Measurements from ENCODE around the gene MATK. TPM values are rescaled to one million over a fixed set of nuclear protein-coding genes. Genes with fewer than 3 reads are reported as not detected.
"Not testable (repeated sequence)": the region's sequence is repeated elsewhere in the genome, so short reads cannot be mapped to it uniquely, and the experiment has no call there.

MATK gene
- total RNA-seq, 8 experiments from 2014 or later, result 0.29 to 1.8 (median 1.0) TPM

- ATAC-seq (replicated peaks in 6 of 8), result no peak
- in situ Hi-C loops (cut with MboI; ENCODE audit: low pct_unique_long_range_greater_than_20kb in 2 of 9, low sequenced_read_pairs in 9 of 9, unreplicated experiment in 9 of 9), result no loop called here
- WGBS, 10 experiments, result 57 to 100% (median 88%) methylated on average over 1 to 14 of the region's 26 CpGs; no CpG with 5 or more reads in 3 of the 10 experiments
- no peak overlapping the region for H3K27ac ChIP-seq
- H3K4me1 ChIP-seq (replicated peaks in 1 of 2), result no peaks in the 10 kb centered on the region
- no peak overlapping the region for H3K4me3 ChIP-seq
Observed at GRCh38 chr19:3822683-3823349, 36.6 kb upstream of the MATK start.

GRCh38 chr19:3821857-3822364, 35.7 kb upstream of the MATK start:
- Histone ChIP-seq H3K4me3 (no peak overlapping the region), H3K4me1 (replicated peaks in 1 of 2) (no peaks in the 10 kb centered on the region), H3K27ac (no peak overlapping the region)
- ATAC-seq (replicated peaks in 6 of 8), result peak in 4 of 8 experiments; percentile 22 to 93 (median 68)
- in situ Hi-C loops (cut with MboI; ENCODE audit: low pct_unique_long_range_greater_than_20kb in 2 of 9, low sequenced_read_pairs in 9 of 9, unreplicated experiment in 9 of 9), result no loop called here
- 0 to 33% (median 16%) methylated on average over 1 to 30 of the region's 43 CpGs; no CpG with 5 or more reads in 6 of the 10 experiments for WGBS, 10 experiments

- in situ Hi-C loops (cut with MboI; ENCODE audit: low pct_unique_long_range_greater_than_20kb in 2 of 9, low sequenced_read_pairs in 9 of 9, unreplicated experiment in 9 of 9), result no loop called here
- H3K4me1 ChIP-seq (replicated peaks in 1 of 2), result no peaks in the 10 kb centered on the region
- H3K4me3 ChIP-seq, result no peak overlapping the region
- no peak overlapping the region for H3K27ac ChIP-seq
- 60 to 100% (median 83%) methylated on average over 1 to 5 of the region's 23 CpGs; no CpG with 5 or more reads in 5 of the 10 experiments for WGBS, 10 experiments
- no peak for ATAC-seq (replicated peaks in 6 of 8)
Observed at GRCh38 chr19:3821156-3821555, 35.0 kb upstream of the MATK start.

- Histone ChIP-seq H3K27ac (no peak overlapping the region), H3K4me1 (replicated peaks in 1 of 2) (no peaks in the 10 kb centered on the region), H3K4me3 (no peak overlapping the region)
- no peak for ATAC-seq (replicated peaks in 6 of 8)
- 75 to 94% (median 90%) methylated on average over 2 to 3 of the region's 19 CpGs; no CpG with 5 or more reads in 7 of the 10 experiments for WGBS, 10 experiments
- in situ Hi-C loops (cut with MboI; ENCODE audit: low pct_unique_long_range_greater_than_20kb in 2 of 9, low sequenced_read_pairs in 9 of 9, unreplicated experiment in 9 of 9), result no loop called here
Observed at GRCh38 chr19:3819989-3820388, 33.8 kb upstream of the MATK start.

GRCh38 chr19:3818918-3819317, 32.7 kb upstream of the MATK start:
- Histone ChIP-seq H3K27ac (no peak overlapping the region), H3K4me3 (no peak overlapping the region), H3K4me1 (replicated peaks in 1 of 2) (no peaks in the 10 kb centered on the region)
- in situ Hi-C loops (cut with MboI; ENCODE audit: low pct_unique_long_range_greater_than_20kb in 2 of 9, low sequenced_read_pairs in 9 of 9, unreplicated experiment in 9 of 9), result no loop called here
- WGBS, 10 experiments, result 81 to 100% (median 90%) methylated on average over 2 to 10 of the region's 31 CpGs; no CpG with 5 or more reads in 7 of the 10 experiments
- ATAC-seq (replicated peaks in 6 of 8), result no peak

GRCh38 chr19:3818466-3818865, 32.3 kb upstream of the MATK start:
- no peak overlapping the region for H3K27ac ChIP-seq
- ATAC-seq (replicated peaks in 6 of 8), result peak in 2 of 8 experiments; percentile 57 to 67
- 0 to 74% (median 33%) methylated on average over 1 to 8 of the region's 11 CpGs; no CpG with 5 or more reads in 4 of the 10 experiments for WGBS, 10 experiments
- H3K4me3 ChIP-seq, result no peak overlapping the region
- no peaks in the 10 kb centered on the region for H3K4me1 ChIP-seq (replicated peaks in 1 of 2)
- in situ Hi-C loops (cut with MboI; ENCODE audit: low pct_unique_long_range_greater_than_20kb in 2 of 9, low sequenced_read_pairs in 9 of 9, unreplicated experiment in 9 of 9), result no loop called here

GRCh38 chr19:3817761-3818160, 31.6 kb upstream of the MATK start:
- Histone ChIP-seq H3K4me1 (replicated peaks in 1 of 2) (no peaks in the 10 kb centered on the region), H3K27ac (no peak overlapping the region), H3K4me3 (no peak overlapping the region)
- ATAC-seq (replicated peaks in 6 of 8), result no peak
- WGBS, 10 experiments, result 50 to 100% (median 78%) methylated on average over 1 to 5 of the region's 8 CpGs; no CpG with 5 or more reads in 2 of the 10 experiments
- in situ Hi-C loops (cut with MboI; ENCODE audit: low pct_unique_long_range_greater_than_20kb in 2 of 9, low sequenced_read_pairs in 9 of 9, unreplicated experiment in 9 of 9), result no loop called here

GRCh38 chr19:3816566-3817218, 30.5 kb upstream of the MATK start:
- ATAC-seq (replicated peaks in 6 of 8), result no peak

GRCh38 chr19:3816148-3816547, 30.0 kb upstream of the MATK start:
- H3K4me1 ChIP-seq (replicated peaks in 1 of 2); in situ Hi-C loops (cut with MboI; ENCODE audit: low pct_unique_long_range_greater_than_20kb in 2 of 9, low sequenced_read_pairs in 9 of 9, unreplicated experiment in 9 of 9); ATAC-seq (replicated peaks in 6 of 8); H3K27ac ChIP-seq; H3K4me3 ChIP-seq: not testable (repeated sequence)
- 45 to 100% (median 87%) methylated on average over 1 to 6 of the region's 9 CpGs; no CpG with 5 or more reads in 4 of the 10 experiments for WGBS, 10 experiments

More at GRCh38 chr19:3816566-3817218, 30.5 kb upstream of the MATK start:
- in situ Hi-C loops (cut with MboI; ENCODE audit: low pct_unique_long_range_greater_than_20kb in 2 of 9, low sequenced_read_pairs in 9 of 9, unreplicated experiment in 9 of 9), result no loop called here
- H3K27ac ChIP-seq, result no peak overlapping the region
- no peak overlapping the region for H3K4me3 ChIP-seq
- H3K4me1 ChIP-seq (replicated peaks in 1 of 2), result no peaks in the 10 kb centered on the region
- 60 to 90% (median 73%) methylated on average over 2 to 28 of the region's 45 CpGs; no CpG with 5 or more reads in 6 of the 10 experiments for WGBS, 10 experiments

- no peak for ATAC-seq (replicated peaks in 6 of 8)
- Histone ChIP-seq H3K27ac (no peak overlapping the region), H3K4me1 (replicated peaks in 1 of 2) (no peaks in the 10 kb centered on the region), H3K4me3 (no peak overlapping the region)
- in situ Hi-C loops (cut with MboI; ENCODE audit: low pct_unique_long_range_greater_than_20kb in 2 of 9, low sequenced_read_pairs in 9 of 9, unreplicated experiment in 9 of 9), result no loop called here
- WGBS, 10 experiments, result 80 to 90% methylated on average over 1 to 2 of the region's 4 CpGs; no CpG with 5 or more reads in 8 of the 10 experiments
Observed at GRCh38 chr19:3814648-3815047, 28.5 kb upstream of the MATK start.

- H3K4me3 ChIP-seq, result no peak overlapping the region
- H3K4me1 ChIP-seq (replicated peaks in 1 of 2), result no peaks in the 10 kb centered on the region
- 42 to 100% (median 86%) methylated on average over 1 to 7 of the region's 22 CpGs; no CpG with 5 or more reads in 1 of the 10 experiments for WGBS, 10 experiments
- H3K27ac ChIP-seq, result no peak overlapping the region
- ATAC-seq (replicated peaks in 6 of 8), result no peak
- in situ Hi-C loops (cut with MboI; ENCODE audit: low pct_unique_long_range_greater_than_20kb in 2 of 9, low sequenced_read_pairs in 9 of 9, unreplicated experiment in 9 of 9), result no loop called here
Observed at GRCh38 chr19:3813473-3814392, 27.6 kb upstream of the MATK start.

- in situ Hi-C loops (cut with MboI; ENCODE audit: low pct_unique_long_range_greater_than_20kb in 2 of 9, low sequenced_read_pairs in 9 of 9, unreplicated experiment in 9 of 9), result no loop called here
- ATAC-seq (replicated peaks in 6 of 8), result no peak
- WGBS, 10 experiments, result 60 to 100% (median 74%) methylated on average over 2 to 9 of the region's 38 CpGs; no CpG with 5 or more reads in 5 of the 10 experiments
- Histone ChIP-seq H3K4me1 (replicated peaks in 1 of 2) (no peaks in the 10 kb centered on the region), H3K4me3 (no peak overlapping the region), H3K27ac (no peak overlapping the region)
Observed at GRCh38 chr19:3810708-3811355, 24.7 kb upstream of the MATK start.

Measured in motor neuron (in vitro differentiated cells).